Trophoblast cell (in vitro differentiated cells and primary cell): Measurements from ENCODE around the gene SIRT4.

Experiments used
- DNase-seq, 2 donors: peaks; one replicate each; pipeline ENCODE4 v3.0.0-alpha.2; 2016
- H2AFZ ChIP-seq: 2 replicates; pipeline ENCODE4 v1.6.1; 2013; ENCODE audit warnings: low read length, moderate library complexity, mild to moderate bottlenecking; ENCODE audit not compliant: insufficient read depth, poor library complexity
- H2AK5ac ChIP-seq: 2 replicates; pipeline ENCODE4 v1.6.1; 2013; ENCODE audit warnings: mild to moderate bottlenecking, low read length
- H2BK120ac ChIP-seq: 2 replicates; pipeline ENCODE4 v1.6.1; 2013; ENCODE audit warnings: low read length, mild to moderate bottlenecking, moderate library complexity; ENCODE audit not compliant: insufficient read depth, poor library complexity
- H2BK12ac ChIP-seq: 2 replicates; pipeline ENCODE4 v1.6.1; 2013; ENCODE audit warnings: mild to moderate bottlenecking, low read length, moderate library complexity
- H2BK5ac ChIP-seq: 2 replicates; pipeline ENCODE4 v1.6.1; 2013; ENCODE audit warnings: low read length, low read depth, moderate library complexity, mild to moderate bottlenecking; ENCODE audit not compliant: poor library complexity
- H3K14ac ChIP-seq: 2 replicates; pipeline ENCODE4 v1.6.1; 2013; ENCODE audit warnings: mild to moderate bottlenecking, low read length
- H3K18ac ChIP-seq: 2 replicates; pipeline ENCODE4 v1.6.1; 2013; ENCODE audit warnings: mild to moderate bottlenecking, low read length
- H3K23ac ChIP-seq: 2 replicates; pipeline ENCODE4 v1.6.1; 2013; ENCODE audit warnings: low read length
- H3K27ac ChIP-seq: 2 replicates; pipeline ENCODE4 v1.5.1; 2013; ENCODE audit warnings: low read depth, mild to moderate bottlenecking, inconsistent platforms, low read length, moderate library complexity
- H3K27me3 ChIP-seq: 2 replicates; pipeline ENCODE4 v1.6.1; 2013; ENCODE audit warnings: inconsistent platforms, mild to moderate bottlenecking, low read length, moderate library complexity; ENCODE audit not compliant: insufficient read depth
- H3K36me3 ChIP-seq, 2 experiments: 1 replicate in 1 of 2; 2 replicates in 1 of 2; pipeline ENCODE4 v1.6.1; 2013; ENCODE audit warnings: low read length in 2 of 2, mild to moderate bottlenecking in 2 of 2, moderate library complexity in 1 of 2; ENCODE audit not compliant: insufficient read depth in 2 of 2, control insufficient read depth in 1 of 2
- H3K4ac ChIP-seq: 2 replicates; pipeline ENCODE4 v1.6.1; 2013; ENCODE audit warnings: low read depth, mild to moderate bottlenecking, low read length, moderate library complexity
- H3K4me1 ChIP-seq, 2 experiments: 1 replicate in 1 of 2; 2 replicates in 1 of 2; pipeline ENCODE4 v1.6.1; 2013; ENCODE audit warnings: low read length in 2 of 2, mild to moderate bottlenecking in 2 of 2, moderate library complexity in 1 of 2; ENCODE audit not compliant: insufficient read depth in 2 of 2, control insufficient read depth in 1 of 2
- H3K4me2 ChIP-seq: 2 replicates; pipeline ENCODE4 v1.6.1; 2013; ENCODE audit warnings: inconsistent platforms, mild to moderate bottlenecking, low read length, moderate library complexity
- H3K4me3 ChIP-seq: 2 replicates; pipeline ENCODE4 v1.5.1; 2013; ENCODE audit warnings: mild to moderate bottlenecking, low read depth, low read length, inconsistent platforms
- H3K79me1 ChIP-seq: one replicate; pipeline ENCODE4 v1.6.1; 2013; ENCODE audit warnings: low read length
- H3K79me2 ChIP-seq: 2 replicates; pipeline ENCODE4 v1.6.1; 2013; ENCODE audit warnings: low read length, mild to moderate bottlenecking; ENCODE audit not compliant: control insufficient read depth, insufficient read depth, poor library complexity
- H3K9ac ChIP-seq: 2 replicates; pipeline ENCODE4 v1.6.1; 2013; ENCODE audit warnings: mild to moderate bottlenecking, low read length
- H3K9me3 ChIP-seq: 2 replicates; pipeline ENCODE4 v1.6.1; 2013; ENCODE audit warnings: low read depth, mild to moderate bottlenecking, control low read depth, inconsistent platforms, low read length; ENCODE audit not compliant: insufficient read depth
- H4K12ac ChIP-seq: 2 replicates; pipeline ENCODE4 v1.6.1; 2013; ENCODE audit warnings: low read depth, mild to moderate bottlenecking, low read length, moderate library complexity
- H4K8ac ChIP-seq: 2 replicates; pipeline ENCODE4 v1.6.1; 2013; ENCODE audit warnings: low read depth, mild to moderate bottlenecking, low read length, moderate library complexity
- H4K91ac ChIP-seq: one replicate; pipeline ENCODE4 v1.6.1; 2013; ENCODE audit warnings: low read depth, mild to moderate bottlenecking, low read length, moderate library complexity
- WGBS: extraction: QIAGEN DNeasy Blood & Tissue Kit; methylation state at CpG from one replicate; pipeline ENCODE4 v1.1.7; 2013; ENCODE audit warnings: missing lambda C conversion rate; ENCODE audit not compliant: insufficient read length, insufficient coverage; ENCODE audit errors: extremely low coverage; 5-methylcytosine and 5-hydroxymethylcytosine counted together

SIRT4 gene

DNA sequence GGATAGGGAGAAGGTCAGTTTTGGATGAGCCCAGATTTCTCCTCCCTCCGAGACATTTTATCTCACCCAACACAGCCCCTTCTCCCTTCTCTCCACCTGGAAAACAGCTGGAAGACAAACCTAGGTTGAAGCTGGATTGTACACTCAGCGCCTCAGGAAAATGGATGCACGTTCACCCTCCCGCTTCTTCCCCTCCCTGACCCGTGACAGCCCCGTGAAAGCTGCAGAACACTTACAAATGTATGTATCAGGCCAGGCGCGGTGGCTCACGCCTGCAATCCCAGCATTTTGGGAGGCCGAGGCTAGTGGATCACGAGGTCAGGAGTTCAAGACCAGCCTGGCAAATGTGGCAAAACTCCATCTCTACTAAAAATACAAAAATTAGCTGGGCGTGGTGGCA is 14.6 kb upstream of the SIRT4 start:
- Histone ChIP-seq H2AK5ac (no peak overlapping the region), H2BK5ac (peak overlapping the region; percentile 23), H3K23ac (no peak overlapping the region), H4K91ac (peak overlapping the region; percentile 40), H3K18ac (no peak overlapping the region), H2AFZ (no peak overlapping the region), H3K4me2 (no peak overlapping the region), H3K14ac (peak overlapping the region; percentile 10), H3K27me3 (no peaks in the 10 kb centered on the region), H3K36me3 (no peaks in the 10 kb centered on the region), H3K9me3 (no peaks in the 10 kb centered on the region), H3K4me3 (no peak overlapping the region), H3K4ac (no peak overlapping the region), H2BK12ac (peak overlapping the region; percentile 92), H3K79me2 (peaks cover 3% of the 10 kb centered on the region), H4K12ac (no peak overlapping the region), H4K8ac (peak overlapping the region; percentile 5), H3K27ac (peak overlapping the region; percentile 92), H2BK120ac (peak overlapping the region; percentile 15), H3K79me1 (peaks cover 39% of the 10 kb centered on the region), H3K9ac (no peak overlapping the region), H3K4me1 (peaks cover 18 to 24% of the 10 kb centered on the region in 2 experiments)
- no CpG with 5 or more reads among the region's 12 CpGs for WGBS
- DNase-seq, result no peak

DNA sequence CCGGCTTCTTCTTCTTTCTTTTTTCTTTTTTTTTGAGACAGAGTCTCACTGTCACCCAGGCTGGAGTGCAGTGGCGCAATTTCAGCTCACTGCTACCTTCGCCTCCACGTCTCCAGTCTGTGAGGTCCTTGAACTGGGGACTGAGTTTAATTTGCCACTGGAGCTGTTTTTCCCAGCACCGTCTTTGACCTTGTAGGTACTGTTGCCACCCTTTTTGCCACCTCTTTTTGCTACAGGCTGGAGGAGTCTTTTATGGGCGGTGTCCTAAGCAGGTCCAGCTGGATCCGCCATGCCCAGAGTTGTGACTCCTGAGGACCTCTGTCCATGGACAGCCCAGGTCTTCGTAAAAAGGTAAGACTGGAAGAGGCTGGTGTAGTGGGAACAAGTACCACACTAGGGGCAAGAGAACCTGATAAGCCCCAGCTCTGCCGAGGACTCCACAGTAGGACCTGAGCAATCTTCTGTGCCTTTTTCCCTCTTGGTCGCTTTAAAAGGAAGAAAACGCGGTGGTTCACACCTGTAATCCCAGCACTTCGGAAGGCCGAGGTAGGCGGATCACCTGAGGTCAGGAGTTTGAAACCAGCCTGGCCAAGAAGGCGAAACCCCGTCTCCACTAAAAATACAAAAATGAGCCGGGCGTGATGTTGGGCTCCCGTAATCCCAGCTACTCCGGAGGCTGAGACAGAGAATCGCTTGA is 11.4 kb upstream of the SIRT4 start:
- Histone ChIP-seq H3K9ac (no peak overlapping the region), H4K91ac (peak overlapping the region; percentile 65), H2BK12ac (peak overlapping the region; percentile 25), H3K4me2 (peak overlapping the region; percentile 34), H3K23ac (no peak overlapping the region), H2BK120ac (peak overlapping the region; percentile 71), H4K12ac (peak overlapping the region; percentile 0), H3K14ac (peak overlapping the region; percentile 29), H3K4me1 (peaks cover 8 to 15% of the 10 kb centered on the region in 2 experiments), H3K27me3 (no peaks in the 10 kb centered on the region), H3K79me2 (peaks cover 3% of the 10 kb centered on the region), H2AFZ (peak overlapping the region; percentile 30), H3K27ac (peak overlapping the region; percentile 57), H3K18ac (no peak overlapping the region), H3K79me1 (peaks cover 25% of the 10 kb centered on the region), H3K4me3 (no peak overlapping the region), H2BK5ac (peak overlapping the region; percentile 13), H3K4ac (peak overlapping the region; percentile 23), H3K36me3 (no peaks in the 10 kb centered on the region), H3K9me3 (no peaks in the 10 kb centered on the region), H2AK5ac (no peak overlapping the region), H4K8ac (peak overlapping the region; percentile 81)
- peak; percentile 51 to 64 for DNase-seq
- no CpG with 5 or more reads among the region's 22 CpGs for WGBS

DNA sequence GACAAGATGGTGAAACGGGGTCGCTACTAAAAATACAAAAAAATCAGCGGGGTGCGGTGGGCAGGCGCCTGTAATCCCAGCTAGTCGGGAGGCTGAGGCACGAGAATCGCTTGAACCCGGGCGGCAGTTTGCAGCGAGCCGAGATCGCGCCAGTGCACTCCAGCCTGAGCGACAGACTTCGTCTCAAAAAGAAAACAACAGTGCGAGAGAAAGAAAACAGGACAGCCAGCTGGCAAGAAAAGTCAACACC is 9.8 kb upstream of the SIRT4 start:
- WGBS, result no CpG with 5 or more reads among the region's 17 CpGs
- Histone ChIP-seq H3K18ac (peak overlapping the region; percentile 38), H2BK120ac (peak overlapping the region; percentile 28), H3K23ac (no peak overlapping the region), H2AK5ac (no peak overlapping the region), H3K9me3 (no peaks in the 10 kb centered on the region), H3K4me3 (peak overlapping the region; percentile 70), H4K91ac (peak overlapping the region; percentile 78), H3K4ac (no peak overlapping the region), H4K12ac (no peak overlapping the region), H3K79me2 (no peaks in the 10 kb centered on the region), H2BK5ac (peak overlapping the region; percentile 70), H3K9ac (peak overlapping the region; percentile 60), H3K14ac (peak overlapping the region; percentile 71), H3K79me1 (peaks cover 20% of the 10 kb centered on the region), H4K8ac (peak overlapping the region; percentile 26), H2AFZ (no peak overlapping the region), H3K4me2 (peak overlapping the region; percentile 77), H3K4me1 (peaks cover 8 to 9% of the 10 kb centered on the region in 2 experiments), H3K27ac (peak overlapping the region; percentile 95), H2BK12ac (no peak overlapping the region), H3K36me3 (no peaks in the 10 kb centered on the region), H3K27me3 (no peaks in the 10 kb centered on the region)
- no peak for DNase-seq

DNA sequence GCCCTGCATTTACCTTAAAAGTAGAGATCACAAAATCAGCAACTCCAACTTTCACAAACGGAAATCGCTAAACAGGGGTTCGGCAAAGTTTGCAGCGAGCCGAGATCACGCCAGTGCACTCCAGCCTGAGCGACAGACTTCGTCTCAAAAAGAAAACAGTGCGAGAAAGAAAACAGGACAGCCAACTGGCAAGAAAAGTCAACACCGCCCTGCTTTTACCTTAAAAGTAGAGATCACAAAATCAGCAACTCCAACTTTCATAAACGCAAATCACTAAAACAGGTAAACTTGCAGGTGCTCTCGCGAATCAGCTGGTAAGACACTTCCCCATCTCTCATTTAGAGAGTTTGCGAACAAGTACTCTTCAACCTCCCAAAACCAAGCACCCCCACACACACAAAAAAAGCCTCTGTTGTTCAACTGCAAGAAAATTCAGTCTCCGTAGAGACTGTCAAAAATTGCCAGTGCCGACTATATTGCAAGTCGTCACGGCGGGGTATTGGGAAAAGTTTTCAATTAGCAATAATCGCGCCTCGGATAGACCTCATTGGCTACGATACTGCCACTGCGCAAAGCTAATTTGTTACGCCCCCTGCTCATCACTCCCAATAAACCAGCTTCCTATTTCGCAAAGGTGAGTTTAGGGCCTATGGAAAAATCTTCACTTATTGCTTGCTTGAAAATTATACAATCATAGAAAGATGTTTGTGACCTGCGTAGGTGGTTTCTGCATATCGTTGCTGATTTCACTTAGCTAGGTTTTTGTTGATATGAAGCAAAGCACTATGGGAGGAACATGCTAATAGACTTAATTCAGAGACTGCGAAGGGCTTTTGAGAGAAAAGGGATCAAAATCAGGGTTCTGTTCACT is 9.2 kb upstream of the SIRT4 start, which contains the start of gene RNU4-1:
Gene RNU4-1, minus strand, starts transcription at position 577 of the 871 bp plus-strand sequence.
- no peak within 1 kb of the TSS for H2AK5ac ChIP-seq
- H3K4ac ChIP-seq, result no peak within 1 kb of the TSS
- H4K12ac ChIP-seq, result peak within 1 kb of the TSS; percentile 3
- no peaks in the 10 kb centered on the region for H3K27me3 ChIP-seq
- peak within 1 kb of the TSS; percentile 66 for H4K8ac ChIP-seq
- no peaks in the 10 kb centered on the region for H3K79me2 ChIP-seq
- no peaks in the 10 kb centered on the region for H3K9me3 ChIP-seq
- H2BK120ac ChIP-seq, result peak within 1 kb of the TSS; percentile 63
- no peaks in the 10 kb centered on the region for H3K36me3 ChIP-seq
- peaks cover 5 to 6% of the 10 kb centered on the region in 2 experiments for H3K4me1 ChIP-seq
- H3K23ac ChIP-seq, result no peak within 1 kb of the TSS
- peak within 1 kb of the TSS; percentile 60 for H3K9ac ChIP-seq
- DNase-seq, result peak; percentile 92 to 98
- H2BK12ac ChIP-seq, result no peak within 1 kb of the TSS
- H3K27ac ChIP-seq, result peak within 1 kb of the TSS; percentile 95
- H3K79me1 ChIP-seq, result peaks cover 17% of the 10 kb centered on the region
- peak within 1 kb of the TSS; percentile 93 for H2BK5ac ChIP-seq
- no CpG with 5 or more reads among the region's 29 CpGs for WGBS
- peak within 1 kb of the TSS; percentile 77 for H3K4me2 ChIP-seq
- H2AFZ ChIP-seq, result no peak within 1 kb of the TSS
- H4K91ac ChIP-seq, result peak within 1 kb of the TSS; percentile 78
- H3K18ac ChIP-seq, result peak within 1 kb of the TSS; percentile 38
- H3K4me3 ChIP-seq, result peak within 1 kb of the TSS; percentile 70
- peak within 1 kb of the TSS; percentile 71 for H3K14ac ChIP-seq
